ENCODE results near the gene CUX1.

GRCh38 chr7:101772508-101773211, 44.8 kb upstream of the CUX1 start:
- TF ChIP-seq, protein P1, sequence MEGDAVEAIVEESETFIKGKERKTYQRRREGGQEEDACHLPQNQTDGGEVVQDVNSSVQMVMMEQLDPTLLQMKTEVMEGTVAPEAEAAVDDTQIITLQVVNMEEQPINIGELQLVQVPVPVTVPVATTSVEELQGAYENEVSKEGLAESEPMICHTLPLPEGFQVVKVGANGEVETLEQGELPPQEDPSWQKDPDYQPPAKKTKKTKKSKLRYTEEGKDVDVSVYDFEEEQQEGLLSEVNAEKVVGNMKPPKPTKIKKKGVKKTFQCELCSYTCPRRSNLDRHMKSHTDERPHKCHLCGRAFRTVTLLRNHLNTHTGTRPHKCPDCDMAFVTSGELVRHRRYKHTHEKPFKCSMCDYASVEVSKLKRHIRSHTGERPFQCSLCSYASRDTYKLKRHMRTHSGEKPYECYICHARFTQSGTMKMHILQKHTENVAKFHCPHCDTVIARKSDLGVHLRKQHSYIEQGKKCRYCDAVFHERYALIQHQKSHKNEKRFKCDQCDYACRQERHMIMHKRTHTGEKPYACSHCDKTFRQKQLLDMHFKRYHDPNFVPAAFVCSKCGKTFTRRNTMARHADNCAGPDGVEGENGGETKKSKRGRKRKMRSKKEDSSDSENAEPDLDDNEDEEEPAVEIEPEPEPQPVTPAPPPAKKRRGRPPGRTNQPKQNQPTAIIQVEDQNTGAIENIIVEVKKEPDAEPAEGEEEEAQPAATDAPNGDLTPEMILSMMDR (tag by site-specific recombination; IDR thresholded peaks at IDR 0.05), result no peak
- TF ChIP-seq ZNF302 (tag by site-specific recombination; IDR thresholded peaks at IDR 0.05; ENCODE audit: low read depth), result no peak
- no peak for TF ChIP-seq TCF7L2 (IDR thresholded peaks at IDR 0.05; ENCODE audit: borderline replicate concordance, low read depth, low read length)
- no peak for TF ChIP-seq YY1 (tag by site-specific recombination; IDR thresholded peaks at IDR 0.05)
